ENCODE measurements around the gene ZNF568. TPM values are rescaled to one million over a fixed set of nuclear protein-coding genes. Genes with fewer than 3 reads are reported as not detected.

Gene ZNF568
- total RNA-seq, 1 experiment from 2014 or later = not detected

DNA sequence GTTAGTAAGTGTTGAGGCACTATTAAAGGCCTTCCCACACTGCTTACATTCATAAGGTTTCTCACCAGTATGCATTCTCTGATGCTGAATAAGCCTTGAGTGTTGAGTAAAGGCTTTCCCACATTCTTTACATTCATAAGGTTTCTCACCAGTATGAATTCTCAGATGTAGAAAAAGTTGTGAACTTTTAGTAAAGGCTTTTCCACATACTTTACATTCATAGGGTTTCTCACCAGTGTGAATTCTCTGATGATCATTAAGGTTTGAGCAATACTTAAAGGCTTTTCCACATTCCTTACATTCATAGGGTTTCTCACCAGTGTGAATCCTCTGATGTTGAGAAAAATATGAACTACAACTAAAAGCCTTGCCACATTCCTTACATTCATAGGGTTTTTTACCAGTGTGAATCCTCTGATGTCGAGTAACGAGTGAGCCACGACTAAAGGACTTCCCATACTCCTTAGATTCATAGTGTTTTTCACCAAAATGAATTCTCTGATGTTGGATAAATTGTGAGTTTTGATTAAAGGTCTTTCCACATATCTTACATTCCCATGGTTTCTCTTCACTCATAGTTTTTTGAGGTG, 24.3 kb upstream of the ZNF568 start:
- Mint-ChIP-seq H3K9me3 (ENCODE audit: unreplicated experiment) (peaks cover 79% of the 10 kb centered on the region), H3K4me3 (ENCODE audit: unreplicated experiment) (no peak overlapping the region), H3K4me1 (ENCODE audit: low read depth, unreplicated experiment) (no peaks in the 10 kb centered on the region), H3K27ac (ENCODE audit: unreplicated experiment) (no peak overlapping the region), H3K36me3 (ENCODE audit: insufficient read depth, unreplicated experiment) (peaks cover 6% of the 10 kb centered on the region), H3K27me3 (ENCODE audit: insufficient read depth, unreplicated experiment) (no peaks in the 10 kb centered on the region)
- DNase-seq = no peak
- ChIA-PET CTCF (no interaction called here), POLR2A (no interaction called here)
- Histone ChIP-seq H3K9me3 (peaks cover 71% of the 10 kb centered on the region), H3K4me1 (no peaks in the 10 kb centered on the region), H3K4me3 (ENCODE audit: low read depth, low read length) (no peak overlapping the region), H3K36me3 (ENCODE audit: control insufficient read depth, insufficient read depth, low read length) (no peaks in the 10 kb centered on the region), H3K27me3 (replicated peaks; ENCODE audit: control insufficient read depth, insufficient read depth, low read length) (no peaks in the 10 kb centered on the region)
- TF ChIP-seq, protein P1, sequence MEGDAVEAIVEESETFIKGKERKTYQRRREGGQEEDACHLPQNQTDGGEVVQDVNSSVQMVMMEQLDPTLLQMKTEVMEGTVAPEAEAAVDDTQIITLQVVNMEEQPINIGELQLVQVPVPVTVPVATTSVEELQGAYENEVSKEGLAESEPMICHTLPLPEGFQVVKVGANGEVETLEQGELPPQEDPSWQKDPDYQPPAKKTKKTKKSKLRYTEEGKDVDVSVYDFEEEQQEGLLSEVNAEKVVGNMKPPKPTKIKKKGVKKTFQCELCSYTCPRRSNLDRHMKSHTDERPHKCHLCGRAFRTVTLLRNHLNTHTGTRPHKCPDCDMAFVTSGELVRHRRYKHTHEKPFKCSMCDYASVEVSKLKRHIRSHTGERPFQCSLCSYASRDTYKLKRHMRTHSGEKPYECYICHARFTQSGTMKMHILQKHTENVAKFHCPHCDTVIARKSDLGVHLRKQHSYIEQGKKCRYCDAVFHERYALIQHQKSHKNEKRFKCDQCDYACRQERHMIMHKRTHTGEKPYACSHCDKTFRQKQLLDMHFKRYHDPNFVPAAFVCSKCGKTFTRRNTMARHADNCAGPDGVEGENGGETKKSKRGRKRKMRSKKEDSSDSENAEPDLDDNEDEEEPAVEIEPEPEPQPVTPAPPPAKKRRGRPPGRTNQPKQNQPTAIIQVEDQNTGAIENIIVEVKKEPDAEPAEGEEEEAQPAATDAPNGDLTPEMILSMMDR (IDR thresholded peaks at IDR 0.05; ENCODE audit: insufficient read depth in 1 of 2, low read depth in 1 of 2, low read length in 1 of 2, severe bottlenecking in 1 of 2, unreplicated experiment in 1 of 2) = no peak
- no TSS peak for BruUV-seq (replicated peaks)
- intact Hi-C loops (cut with micrococcal nuclease; ENCODE audit: unreplicated experiment) = no loop called here

DNA sequence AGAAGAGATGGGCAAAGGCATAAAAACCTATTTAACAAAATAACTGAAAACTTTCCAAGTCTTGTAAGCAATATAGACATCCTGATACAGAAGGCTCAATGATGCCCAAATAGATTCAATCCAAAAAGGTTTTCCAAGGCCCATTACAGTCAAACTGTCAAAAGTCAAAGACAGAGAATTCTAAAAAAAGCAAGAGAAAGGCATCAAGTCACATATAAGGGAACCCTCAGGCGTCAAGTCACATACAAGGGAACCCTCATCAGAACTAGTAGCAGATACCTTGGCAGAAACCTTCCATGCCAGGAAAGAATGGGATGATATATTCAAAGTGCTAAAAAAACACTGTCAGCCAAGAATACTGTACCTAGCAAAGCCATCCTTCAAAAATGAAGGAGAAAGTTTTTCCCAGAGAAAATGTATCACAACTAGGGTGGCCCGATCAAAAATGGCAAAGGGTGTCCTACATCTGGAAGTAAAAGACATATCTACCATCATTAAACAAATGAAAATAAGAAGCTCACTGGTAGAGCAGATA, 21.2 kb upstream of the ZNF568 start:
- TF ChIP-seq, protein P1 (IDR thresholded peaks at IDR 0.05; ENCODE audit: insufficient read depth in 1 of 2, low read depth in 1 of 2, low read length in 1 of 2, severe bottlenecking in 1 of 2, unreplicated experiment in 1 of 2) = no peak
- Histone ChIP-seq H3K4me1 (no peaks in the 10 kb centered on the region), H3K9me3 (peaks cover 63% of the 10 kb centered on the region), H3K27me3 (replicated peaks; ENCODE audit: control insufficient read depth, insufficient read depth, low read length) (no peaks in the 10 kb centered on the region), H3K36me3 (ENCODE audit: control insufficient read depth, insufficient read depth, low read length) (no peaks in the 10 kb centered on the region), H3K4me3 (ENCODE audit: low read depth, low read length) (no peak overlapping the region)
- H3K4me3 Mint-ChIP-seq (ENCODE audit: unreplicated experiment) = no peak overlapping the region
- H3K9me3 Mint-ChIP-seq (ENCODE audit: unreplicated experiment) = peaks cover 82% of the 10 kb centered on the region
- no peaks in the 10 kb centered on the region for H3K27me3 Mint-ChIP-seq (ENCODE audit: insufficient read depth, unreplicated experiment)
- ChIA-PET CTCF (no interaction called here), POLR2A (no interaction called here)
- BruUV-seq (replicated peaks) = no TSS peak
- peaks cover 6% of the 10 kb centered on the region for H3K36me3 Mint-ChIP-seq (ENCODE audit: insufficient read depth, unreplicated experiment)
- no peak overlapping the region for H3K27ac Mint-ChIP-seq (ENCODE audit: unreplicated experiment)
- no peak for DNase-seq
- intact Hi-C loops (cut with micrococcal nuclease; ENCODE audit: unreplicated experiment) = no loop called here
- H3K4me1 Mint-ChIP-seq (ENCODE audit: low read depth, unreplicated experiment) = no peaks in the 10 kb centered on the region

DNA sequence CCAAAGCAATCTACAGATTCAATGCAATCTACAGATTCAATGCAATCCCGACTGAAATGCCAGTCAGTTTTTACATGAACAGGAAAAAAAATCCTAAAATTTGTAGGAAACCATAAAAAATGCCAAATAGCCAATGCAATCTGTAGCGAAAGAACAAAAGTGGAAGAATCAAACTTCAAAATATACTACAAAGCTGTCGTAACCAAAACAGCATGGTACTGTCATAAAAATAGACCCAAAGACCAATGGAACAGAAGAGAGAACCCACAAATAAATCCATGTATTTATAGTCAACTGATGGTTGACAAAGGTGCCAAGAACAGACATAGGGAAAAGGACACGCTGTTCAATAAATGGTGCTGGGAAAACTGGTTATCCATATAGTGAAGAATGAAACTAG, 17.7 kb upstream of the ZNF568 start:
- TF ChIP-seq, protein P1 (IDR thresholded peaks at IDR 0.05; ENCODE audit: insufficient read depth in 1 of 2, low read depth in 1 of 2, low read length in 1 of 2, severe bottlenecking in 1 of 2, unreplicated experiment in 1 of 2) = no peak
- intact Hi-C loops (cut with micrococcal nuclease; ENCODE audit: unreplicated experiment) = no loop called here
- POLR2A ChIA-PET = no interaction called here
- no peak for DNase-seq
- H3K27me3 Mint-ChIP-seq (ENCODE audit: insufficient read depth, unreplicated experiment) = no peaks in the 10 kb centered on the region
- no peaks in the 10 kb centered on the region for H3K36me3 ChIP-seq (ENCODE audit: control insufficient read depth, insufficient read depth, low read length)
- peaks cover 6% of the 10 kb centered on the region for H3K36me3 Mint-ChIP-seq (ENCODE audit: insufficient read depth, unreplicated experiment)
- H3K9me3 Mint-ChIP-seq (ENCODE audit: unreplicated experiment) = peaks cover 55% of the 10 kb centered on the region
- no peak overlapping the region for H3K4me3 ChIP-seq (ENCODE audit: low read depth, low read length)
- H3K27me3 ChIP-seq (replicated peaks; ENCODE audit: control insufficient read depth, insufficient read depth, low read length) = no peaks in the 10 kb centered on the region
- BruUV-seq (replicated peaks) = no TSS peak
- H3K4me1 ChIP-seq = no peaks in the 10 kb centered on the region
- peaks cover 34% of the 10 kb centered on the region for H3K9me3 ChIP-seq
- H3K4me1 Mint-ChIP-seq (ENCODE audit: low read depth, unreplicated experiment) = no peaks in the 10 kb centered on the region
- no peak overlapping the region for H3K27ac Mint-ChIP-seq (ENCODE audit: unreplicated experiment)
- no peak overlapping the region for H3K4me3 Mint-ChIP-seq (ENCODE audit: unreplicated experiment)
- CTCF ChIA-PET = no interaction called here

All from Caco-2 (cell line).